OCI-LY7 (cell line): Measurements from ENCODE around the gene KCNIP4.

Experiments
- EZH2phosphoT487 ChIP-seq: fragments of 200-600 bp; sonication (generic); IDR thresholded peaks from 2 replicates; pipeline ENCODE4 v1.6.1; 2018; ENCODE audit warnings: low read depth, borderline replicate concordance, mild to moderate bottlenecking, mixed run types, antibody characterized with exemption, low read length, moderate library complexity, mixed read lengths
- TF ChIP-seq, protein P1 (sequence below): fragments of 200-600 bp; sonication (generic); conservative IDR thresholded peaks from 2 replicates; pipeline ENCODE4 v1.5.1; 2014; ENCODE audit warnings: mild to moderate bottlenecking, antibody characterized with exemption, low read length, moderate library complexity, mixed read lengths

- TF ChIP-seq, protein P1, sequence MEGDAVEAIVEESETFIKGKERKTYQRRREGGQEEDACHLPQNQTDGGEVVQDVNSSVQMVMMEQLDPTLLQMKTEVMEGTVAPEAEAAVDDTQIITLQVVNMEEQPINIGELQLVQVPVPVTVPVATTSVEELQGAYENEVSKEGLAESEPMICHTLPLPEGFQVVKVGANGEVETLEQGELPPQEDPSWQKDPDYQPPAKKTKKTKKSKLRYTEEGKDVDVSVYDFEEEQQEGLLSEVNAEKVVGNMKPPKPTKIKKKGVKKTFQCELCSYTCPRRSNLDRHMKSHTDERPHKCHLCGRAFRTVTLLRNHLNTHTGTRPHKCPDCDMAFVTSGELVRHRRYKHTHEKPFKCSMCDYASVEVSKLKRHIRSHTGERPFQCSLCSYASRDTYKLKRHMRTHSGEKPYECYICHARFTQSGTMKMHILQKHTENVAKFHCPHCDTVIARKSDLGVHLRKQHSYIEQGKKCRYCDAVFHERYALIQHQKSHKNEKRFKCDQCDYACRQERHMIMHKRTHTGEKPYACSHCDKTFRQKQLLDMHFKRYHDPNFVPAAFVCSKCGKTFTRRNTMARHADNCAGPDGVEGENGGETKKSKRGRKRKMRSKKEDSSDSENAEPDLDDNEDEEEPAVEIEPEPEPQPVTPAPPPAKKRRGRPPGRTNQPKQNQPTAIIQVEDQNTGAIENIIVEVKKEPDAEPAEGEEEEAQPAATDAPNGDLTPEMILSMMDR: no peak
- TF ChIP-seq EZH2phosphoT487: no peak
Measured at GRCh38 chr4:20883231-20883630, 1065.3 kb downstream of the KCNIP4 start.
